ENCODE measurements around the gene CTNNA3. TPM values are rescaled to one million over a fixed set of nuclear protein-coding genes. Genes with fewer than 3 reads are reported as not detected.

CTNNA3 gene
- total RNA-seq, 4 donors from 2014 or later: 1.2 to 7.1 (median 1.3) TPM

- ATAC-seq (ENCODE audit: low FRiP score) (no peak), DNase-seq (ENCODE audit: low spot score) (no peak)
- no peak for TF ChIP-seq CTCF (IDR thresholded peaks at IDR 0.05)
Observed at GRCh38 chr10:67612577-67613537, 83.1 kb downstream of the CTNNA3 start.

- ATAC-seq (ENCODE audit: low FRiP score) (no peak), DNase-seq (ENCODE audit: low spot score) (no peak)
- TF ChIP-seq CTCF (IDR thresholded peaks at IDR 0.05): no peak
Observed at GRCh38 chr10:67612176-67612575, 83.8 kb downstream of the CTNNA3 start.

GRCh38 chr10:67609996-67610793 lies 85.8 kb downstream of the CTNNA3 start:
- no peak for TF ChIP-seq CTCF (IDR thresholded peaks at IDR 0.05)
- DNase-seq (ENCODE audit: low spot score): no peak
- ATAC-seq (ENCODE audit: low FRiP score): no peak

GRCh38 chr10:67608001-67608400 lies 88.0 kb downstream of the CTNNA3 start:
- DNase-seq (ENCODE audit: low spot score) (no peak), ATAC-seq (ENCODE audit: low FRiP score) (no peak)
- TF ChIP-seq CTCF (IDR thresholded peaks at IDR 0.05): no peak

GRCh38 chr10:67607472-67607871 lies 88.5 kb downstream of the CTNNA3 start:
- DNase-seq (ENCODE audit: low spot score) (no peak), ATAC-seq (ENCODE audit: low FRiP score) (no peak)
- no peak for TF ChIP-seq CTCF (IDR thresholded peaks at IDR 0.05)

- TF ChIP-seq CTCF (IDR thresholded peaks at IDR 0.05): no peak
- DNase-seq (ENCODE audit: low spot score): no peak
- no peak for ATAC-seq (ENCODE audit: low FRiP score)
Observed at GRCh38 chr10:67606572-67606971, 89.4 kb downstream of the CTNNA3 start.

Measured in omental fat pad (tissue), 4 donors.